Mesodermal cell (in vitro differentiated cells): Measurements from ENCODE around the gene UBA7.

Source experiments
- H3K27ac ChIP-seq: 2 replicates; pipeline ENCODE4 v1.7.0; 2013; ENCODE audit warnings: mild to moderate bottlenecking, low read depth, low read length, moderate library complexity; ENCODE audit not compliant: severe bottlenecking
- H3K36me3 ChIP-seq: 2 replicates; pipeline ENCODE4 v1.7.1; 2013; ENCODE audit warnings: mild to moderate bottlenecking, low read length, moderate library complexity; ENCODE audit not compliant: control insufficient read depth, insufficient read depth
- H3K4me1 ChIP-seq: one replicate; pipeline ENCODE4 v1.7.1; 2013; ENCODE audit warnings: mild to moderate bottlenecking, low read length; ENCODE audit not compliant: insufficient read depth, control insufficient read depth, poor library complexity, severe bottlenecking
- H3K4me3 ChIP-seq: 2 replicates; pipeline ENCODE4 v1.7.0; 2013; ENCODE audit warnings: low read length, control low read depth, mild to moderate bottlenecking; ENCODE audit not compliant: insufficient read depth, poor library complexity, severe bottlenecking; ENCODE audit errors: extremely low read depth
- H3K9me3 ChIP-seq: 2 replicates; pipeline ENCODE4 v1.7.1; 2013; ENCODE audit warnings: mild to moderate bottlenecking, low read length, moderate library complexity; ENCODE audit not compliant: control insufficient read depth
- WGBS, 2 experiments: methylation state at CpG; one replicate each; pipeline ENCODE4 v1.1.5; 2013; ENCODE audit warnings: missing lambda C conversion rate in 2 of 2; ENCODE audit not compliant: insufficient coverage in 2 of 2; 5-methylcytosine and 5-hydroxymethylcytosine counted together

Gene UBA7

DNA sequence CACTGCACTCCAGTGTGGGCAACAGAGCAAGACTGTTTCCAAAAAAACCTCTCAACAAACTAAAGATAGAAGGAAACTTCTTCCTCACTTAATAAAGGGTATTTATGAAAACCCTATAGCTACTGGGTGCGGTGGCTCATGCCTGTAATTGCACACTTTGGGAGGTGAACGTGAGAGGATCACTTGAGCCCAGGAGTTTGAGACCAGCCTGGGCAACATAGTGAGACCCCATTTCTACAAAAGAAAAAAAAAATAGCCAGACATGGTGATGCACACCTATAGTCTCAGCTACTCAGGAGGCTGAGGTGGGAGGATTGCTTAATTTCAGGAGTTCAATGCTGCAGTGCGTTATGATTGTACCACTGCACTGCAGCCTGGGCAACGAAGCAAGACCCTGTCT, 49.8 kb downstream of the UBA7 start:
- no peaks in the 10 kb centered on the region for H3K4me1 ChIP-seq
- no peak overlapping the region for H3K4me3 ChIP-seq
- no peaks in the 10 kb centered on the region for H3K9me3 ChIP-seq
- H3K27ac ChIP-seq: no peak overlapping the region
- WGBS, 2 experiments: 100% methylated on average over 2 to 3 of the region's 4 CpGs
- H3K36me3 ChIP-seq: peaks cover 56% of the 10 kb centered on the region

DNA sequence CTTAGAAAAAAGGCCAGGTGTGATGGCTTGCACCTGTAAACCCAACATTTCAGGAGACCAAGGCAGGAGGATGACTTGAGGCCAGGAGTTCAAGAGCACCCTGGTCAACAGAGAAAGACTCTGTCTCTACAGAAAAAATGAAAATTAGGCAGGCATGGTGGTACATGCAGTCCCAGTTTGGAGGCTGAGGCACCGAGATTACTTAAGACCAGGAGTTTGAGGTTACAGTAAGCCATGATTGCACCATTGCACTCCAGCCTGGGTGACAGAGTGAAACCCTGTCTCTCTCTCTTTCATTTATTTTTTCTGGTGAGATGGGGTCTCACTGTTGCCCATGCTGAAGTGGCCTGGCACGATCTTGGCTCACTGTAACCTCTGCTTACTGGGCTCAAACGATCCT, 52.1 kb downstream of the UBA7 start:
- Histone ChIP-seq H3K36me3 (peaks cover 43% of the 10 kb centered on the region), H3K4me1 (no peaks in the 10 kb centered on the region), H3K4me3 (no peak overlapping the region), H3K9me3 (no peaks in the 10 kb centered on the region), H3K27ac (no peak overlapping the region)
- 100% methylated on average over 1 to 3 of the region's 3 CpGs for WGBS, 2 experiments

DNA sequence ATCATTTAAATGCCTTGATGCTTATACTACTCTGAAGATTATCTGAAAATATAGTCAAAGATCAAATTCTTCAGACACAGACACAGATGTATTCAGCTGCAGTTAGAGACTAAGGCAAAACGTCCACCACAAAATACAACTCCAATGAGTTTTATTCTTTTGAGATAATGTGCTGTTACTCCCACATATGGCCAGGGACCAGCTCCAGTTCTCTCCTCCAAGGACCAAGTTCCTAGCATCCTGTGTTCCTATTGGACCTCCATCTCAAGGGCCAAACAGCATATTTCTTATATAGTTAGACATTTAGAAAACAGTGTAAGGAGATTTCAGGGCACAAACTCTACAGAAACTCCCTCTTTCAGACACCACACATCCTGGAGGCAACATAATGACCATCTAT, 54.5 kb downstream of the UBA7 start:
- 80% methylated on average over 1 of the region's 1 CpG; no CpG with 5 or more reads in 1 of the 2 experiments for WGBS, 2 experiments
- H3K27ac ChIP-seq: no peak overlapping the region
- H3K4me1 ChIP-seq: no peaks in the 10 kb centered on the region
- H3K4me3 ChIP-seq: no peak overlapping the region
- H3K36me3 ChIP-seq: peaks cover 27% of the 10 kb centered on the region
- H3K9me3 ChIP-seq: no peaks in the 10 kb centered on the region

DNA sequence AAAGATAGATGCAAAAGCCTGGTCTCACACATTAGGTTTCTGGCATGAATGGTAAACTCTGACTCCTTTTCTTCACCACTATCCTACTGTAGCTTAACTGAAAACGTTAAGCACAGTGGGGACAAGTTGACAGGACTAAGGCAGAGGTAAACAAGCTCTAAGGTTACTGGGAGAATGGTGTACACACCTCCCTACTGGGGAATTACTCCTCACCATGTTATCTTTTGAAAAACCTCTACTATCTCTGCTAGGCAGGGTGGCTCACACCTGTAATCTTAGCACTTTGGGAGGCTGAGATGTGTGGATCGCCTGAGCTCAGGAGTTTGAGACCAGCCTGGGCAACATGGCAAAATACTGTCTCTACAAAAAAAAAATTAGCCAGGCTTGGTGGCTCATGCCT, 56.6 kb downstream of the UBA7 start:
- Histone ChIP-seq H3K9me3 (no peaks in the 10 kb centered on the region), H3K4me3 (no peak overlapping the region), H3K36me3 (peaks cover 22% of the 10 kb centered on the region), H3K27ac (no peak overlapping the region), H3K4me1 (no peaks in the 10 kb centered on the region)
- 100% methylated on average over 1 of the region's 2 CpGs for WGBS, 2 experiments

DNA sequence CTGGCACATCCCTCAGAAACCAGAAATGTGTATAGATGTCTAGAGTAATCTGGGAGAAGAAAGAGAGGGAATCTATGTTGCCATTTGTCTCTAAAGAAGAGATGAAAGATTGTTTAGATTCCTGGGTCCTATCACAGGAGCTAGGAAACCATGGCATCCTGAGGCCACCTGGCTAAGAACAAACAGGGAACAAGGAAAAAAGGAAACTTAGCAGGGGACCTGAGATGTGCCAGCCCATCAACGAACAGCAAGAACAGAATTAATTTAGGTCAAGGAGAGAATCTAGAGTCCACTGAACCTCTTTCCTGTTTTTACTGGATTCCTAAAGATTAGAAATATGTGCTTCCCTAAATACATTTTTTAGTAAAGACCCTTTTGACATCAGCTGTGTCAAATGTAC, 57.7 kb downstream of the UBA7 start:
- H3K36me3 ChIP-seq: peaks cover 19% of the 10 kb centered on the region
- no peaks in the 10 kb centered on the region for H3K9me3 ChIP-seq
- 100% methylated on average over 1 of the region's 1 CpG; no CpG with 5 or more reads in 1 of the 2 experiments for WGBS, 2 experiments
- H3K4me1 ChIP-seq: no peaks in the 10 kb centered on the region
- no peak overlapping the region for H3K27ac ChIP-seq
- H3K4me3 ChIP-seq: no peak overlapping the region
